ENCODE results near the gene SLC29A4. TPM values are rescaled to one million over a fixed set of nuclear protein-coding genes. Genes with fewer than 3 reads are reported as not detected.

SLC29A4 gene
- total and polyA plus RNA-seq, 2 of the 13 experiments (the other 11 are each of a cell fraction or from before 2014, with no cell fraction given), result 29.7 to 31.7 TPM

GRCh38 chr7:5320802-5321396 is 38.2 kb downstream of the SLC29A4 start:
- WGBS (ENCODE audit: low lambda C conversion rate), result 95% methylated on average over 8 of the region's 33 CpGs
- Histone ChIP-seq H3K36me3 (replicated peaks in 1 of 2; ENCODE audit: control insufficient read depth in 1 of 2, insufficient read depth in 2 of 2, low read length in 2 of 2) (peaks cover 11 to 30% of the 10 kb centered on the region in 2 experiments; a peak in 3 of 5 replicates), H2AFZ (ENCODE audit: low read length) (no peak overlapping the region), H3K4me2 (ENCODE audit: low read depth, low read length) (no peak overlapping the region), H3K27ac (ENCODE audit: extremely low read length, insufficient read depth, low read length) (no peak overlapping the region), H3K9ac (ENCODE audit: insufficient read depth, low read depth, low read length) (no peak overlapping the region), H3K27me3 (ENCODE audit: control insufficient read depth in 1 of 2, insufficient read depth in 2 of 2, low read length in 2 of 2) (no peaks in the 10 kb centered on the region), H3K79me2 (ENCODE audit: insufficient read depth, low read length) (no peaks in the 10 kb centered on the region), H4K20me1 (ENCODE audit: insufficient read depth, low read length) (no peaks in the 10 kb centered on the region), H3K4me3 (replicated peaks in 1 of 3; ENCODE audit: insufficient read depth in 1 of 3, low read depth in 2 of 3, low read length in 3 of 3) (no peak overlapping the region), H3K4me1 (ENCODE audit: insufficient read depth, low read length) (no peaks in the 10 kb centered on the region), H3K9me3 (ENCODE audit: low read length) (peaks cover 10% of the 10 kb centered on the region; the same call in 1 of the 2 replicates)
- intact Hi-C loops (cut with micrococcal nuclease; ENCODE audit: unreplicated experiment) (no loop called here), in situ Hi-C loops (cut with HindIII; ENCODE audit: extremely low pct_ligation_motif_present, low pct_unique_long_range_greater_than_20kb) (no loop called here)
- no TSS peak for BruUV-seq (replicated peaks)
- DNase-seq (ENCODE audit: low spot score) (no peak), ATAC-seq (peak; percentile 19), FAIRE-seq (no peak)
- ChIA-PET POLR2A (no interaction called here), CTCF (ENCODE audit: low intra/inter-chr PET ratio, low total read pairs) (no interaction called here)
- TF ChIP-seq AHDC1 (CRISPR knock-in tag; IDR thresholded peaks at IDR 0.05; ENCODE audit: borderline replicate concordance) (no peak), POLR2AphosphoS5 (IDR thresholded peaks at IDR 0.05; ENCODE audit: low read depth, low read length) (no peak), AGO2 (optimal IDR thresholded peaks at IDR 0.05; ENCODE audit: low read depth, low read length) (peak; percentile 89), NFAT5 (CRISPR knock-in tag; IDR thresholded peaks at IDR 0.05) (no peak), ZBTB25 (CRISPR knock-in tag; IDR thresholded peaks at IDR 0.05) (no peak), ZBTB43 (CRISPR knock-in tag; conservative IDR thresholded peaks at IDR 0.05) (no peak), ZNF878 (CRISPR knock-in tag; IDR thresholded peaks at IDR 0.05) (no peak), ZNF138 (CRISPR knock-in tag; IDR thresholded peaks at IDR 0.05; ENCODE audit: low read depth) (no peak)
